Endothelial cell of coronary artery (primary cell): ENCODE results near the gene MAPRE3. TPM values are rescaled to one million over a fixed set of nuclear protein-coding genes. Genes with fewer than 3 reads are reported as not detected.

Source experiments
- total RNA-seq: library from RNA; depleted of rRNA; stranded (reverse); fragments of >200 nt; gene quantifications from 2 replicates; pipeline ENCODE4 v1.2.3, GENCODE V29; 2014

The MAPRE3 gene
- total RNA-seq: 0.90 and 1.5 TPM in 2 replicates

GRCh38 chr2:26970244-26970927 is at the start of gene MAPRE3:
MAPRE3 (plus strand) TSS chr2:26970637; CDS start chr2:27022219, 51,582 bp downstream.

GRCh38 chr2:27032495-27033252 is 62.2 kb downstream of the MAPRE3 start, which contains the start of gene TMEM214:
TMEM214 (plus strand) TSS chr2:27032965; CDS start chr2:27033016, 51 bp downstream.

GRCh38 chr2:27050996-27051901 is 80.8 kb downstream of the MAPRE3 start, which contains the start of gene AGBL5:
AGBL5 (plus strand) TSS chr2:27051668; CDS start chr2:27052959, 1,291 bp downstream.

GRCh38 chr2:27071277-27071989 is 101.0 kb downstream of the MAPRE3 start, which contains the start of gene OST4:
OST4 (minus strand) TSS chr2:27071654.

Other genes with a start within 250 kb of the MAPRE3 start
- gene SLC35F6, start 206.4 kb upstream of the MAPRE3 start, total RNA-seq: 17.2 and 19.4 TPM in 2 replicates
- gene CENPA, start 184.6 kb upstream of the MAPRE3 start, total RNA-seq: 5.2 and 13.0 TPM in 2 replicates
- gene DPYSL5, start 122.5 kb upstream of the MAPRE3 start, total RNA-seq: not detected in 2 replicates
- 18.4 and 27.4 TPM in 2 replicates for gene TMEM214, start 62.3 kb downstream of the MAPRE3 start, total RNA-seq
- gene AGBL5, start 81.0 kb downstream of the MAPRE3 start, total RNA-seq: 12.3 and 17.1 TPM in 2 replicates
- gene OST4, start 101.0 kb downstream of the MAPRE3 start, total RNA-seq: 410 and 546 TPM in 2 replicates
- 0.90 and 11.1 TPM in 2 replicates for gene EMILIN1, start 108.0 kb downstream of the MAPRE3 start, total RNA-seq
- gene KHK, start 116.1 kb downstream of the MAPRE3 start, total RNA-seq: 1.2 and 2.0 TPM in 2 replicates
- 1.2 and 4.3 TPM in 2 replicates for gene CGREF1, start 148.5 kb downstream of the MAPRE3 start, total RNA-seq
- gene ABHD1, start 153.2 kb downstream of the MAPRE3 start, total RNA-seq: under 0.01 TPM in 1 of 2 replicates, not detected in the other
- 44.8 and 50.9 TPM in 2 replicates for gene PREB, start 164.0 kb downstream of the MAPRE3 start, total RNA-seq
- not detected in 2 replicates for gene PRR30, start 168.8 kb downstream of the MAPRE3 start, total RNA-seq
- gene TCF23, start 178.4 kb downstream of the MAPRE3 start, total RNA-seq: not detected in 2 replicates
- gene ATRAID, start 241.4 kb downstream of the MAPRE3 start, total RNA-seq: 94.9 and 128 TPM in 2 replicates
- 19.7 and 27.9 TPM in 2 replicates for gene SLC5A6, start 241.6 kb downstream of the MAPRE3 start, total RNA-seq
- gene CAD, start 246.7 kb downstream of the MAPRE3 start, total RNA-seq: 46.6 and 50.3 TPM in 2 replicates